ENCODE measurements around the gene HGFAC. TPM values are rescaled to one million over a fixed set of nuclear protein-coding genes. Genes with fewer than 3 reads are reported as not detected.

HGFAC gene
- total RNA-seq, 4 donors from 2014 or later, result 0.38 TPM; not detected in 3

GRCh38 chr4:3422241-3422801, 19.4 kb upstream of the HGFAC start:
- Histone ChIP-seq H3K27ac (no peak overlapping the region), H3K27me3 (no peaks in the 10 kb centered on the region), H3K4me1 (no peaks in the 10 kb centered on the region), H3K9me3 (no peaks in the 10 kb centered on the region), H3K36me3 (peaks cover 29 to 96% (median 47%) of the 10 kb centered on the region in 3 donors), H3K4me3 (no peak overlapping the region)
- 84 to 97% methylated on average over 6 to 20 of the region's 29 CpGs for WGBS, 2 donors
- intact Hi-C loops (cut with DNase I), result no loop called here
- DNase-seq, result no peak
- no peak for TF ChIP-seq CTCF (IDR thresholded peaks at IDR 0.05)
- no peak for TF ChIP-seq POLR2A (IDR thresholded peaks at IDR 0.05)

GRCh38 chr4:3422808-3423297, 18.9 kb upstream of the HGFAC start:
- no peak overlapping the region for H3K4me3 ChIP-seq
- TF ChIP-seq POLR2A (IDR thresholded peaks at IDR 0.05), result no peak
- TF ChIP-seq CTCF (IDR thresholded peaks at IDR 0.05), result no peak
- WGBS, 2 donors, result no CpG with 5 or more reads among the region's 19 CpGs
- H3K27ac ChIP-seq, result no peak overlapping the region
- no peaks in the 10 kb centered on the region for H3K4me1 ChIP-seq
- peaks cover 29 to 96% (median 43%) of the 10 kb centered on the region in 3 donors for H3K36me3 ChIP-seq
- H3K9me3 ChIP-seq, result no peaks in the 10 kb centered on the region
- intact Hi-C loops (cut with DNase I), result no loop called here
- no peak for DNase-seq
- no peaks in the 10 kb centered on the region for H3K27me3 ChIP-seq

- H3K36me3 ChIP-seq, result peaks cover 33 to 96% (median 37%) of the 10 kb centered on the region in 3 donors
- no peak for DNase-seq
Observed at GRCh38 chr4:3423406-3423805, 18.4 kb upstream of the HGFAC start.

GRCh38 chr4:3423952-3424351, 17.8 kb upstream of the HGFAC start:
- H3K4me3 ChIP-seq, result no peak overlapping the region
- no peak overlapping the region for H3K27ac ChIP-seq
- TF ChIP-seq CTCF (IDR thresholded peaks at IDR 0.05) (no peak), POLR2A (IDR thresholded peaks at IDR 0.05) (no peak)
- H3K9me3 ChIP-seq, result no peaks in the 10 kb centered on the region
- no peaks in the 10 kb centered on the region for H3K27me3 ChIP-seq
- DNase-seq, result no peak
- 91 to 100% methylated on average over 10 to 13 of the region's 13 CpGs for WGBS, 2 donors
- peaks cover 34 to 96% (median 36%) of the 10 kb centered on the region in 3 donors for H3K36me3 ChIP-seq
- intact Hi-C loops (cut with DNase I), result no loop called here
- H3K4me1 ChIP-seq, result no peaks in the 10 kb centered on the region

More at GRCh38 chr4:3423406-3423805, 18.4 kb upstream of the HGFAC start:
- no peaks in the 10 kb centered on the region for H3K9me3 ChIP-seq
- intact Hi-C loops (cut with DNase I), result no loop called here
- no peak overlapping the region for H3K27ac ChIP-seq
- 96% methylated on average over 6 of the region's 16 CpGs; no CpG with 5 or more reads in 1 of the 2 donors for WGBS, 2 donors
- H3K27me3 ChIP-seq, result no peaks in the 10 kb centered on the region
- TF ChIP-seq CTCF (IDR thresholded peaks at IDR 0.05), result no peak
- TF ChIP-seq POLR2A (IDR thresholded peaks at IDR 0.05), result no peak
- no peak overlapping the region for H3K4me3 ChIP-seq
- no peaks in the 10 kb centered on the region for H3K4me1 ChIP-seq

GRCh38 chr4:3424522-3425095, 17.2 kb upstream of the HGFAC start:
- H3K36me3 ChIP-seq, result peaks cover 34 to 96% (median 36%) of the 10 kb centered on the region in 3 donors
- no peaks in the 10 kb centered on the region for H3K4me1 ChIP-seq
- no peak for TF ChIP-seq CTCF (IDR thresholded peaks at IDR 0.05)
- TF ChIP-seq POLR2A (IDR thresholded peaks at IDR 0.05), result no peak
- no peaks in the 10 kb centered on the region for H3K27me3 ChIP-seq
- H3K9me3 ChIP-seq, result no peaks in the 10 kb centered on the region
- intact Hi-C loops (cut with DNase I), result no loop called here
- no peak overlapping the region for H3K4me3 ChIP-seq
- H3K27ac ChIP-seq, result no peak overlapping the region
- WGBS, 2 donors, result 92 to 93% methylated on average over 4 to 13 of the region's 20 CpGs
- no peak for DNase-seq

Measured in esophagus squamous epithelium (tissue), 5 donors.